Activated T-helper 1 cell treated with anti-CD3 and anti-CD28 coated beads, Interleukin-12 subunit alpha, Interleukin-12 subunit beta, Interleukin-2, Interleukin-4 antibody, amounts not matched to agents 30 ng/mL and 10 ng/mL and 1 ng/mL, durations not matched to agents 14 hours and 24 hours and 36 hours (primary cell): ENCODE data around the gene UHMK1. TPM values are rescaled to one million over a fixed set of nuclear protein-coding genes. Genes with fewer than 3 reads are reported as not detected.

Experiments
- DNase-seq: peaks from one replicate; pipeline ENCODE4 v3.0.0; 2021; ENCODE audit warnings: low spot score
- H3K27ac Mint-ChIP-seq: one replicate; pipeline ENCODE4 v1.8.0; 2021; ENCODE audit warnings: mild to moderate bottlenecking, mixed read lengths
- H3K27me3 Mint-ChIP-seq: one replicate; pipeline ENCODE4 v1.8.0; 2022; ENCODE audit warnings: mild to moderate bottlenecking, moderate library complexity, mixed read lengths; ENCODE audit not compliant: insufficient read depth
- H3K36me3 Mint-ChIP-seq: one replicate; pipeline ENCODE4 v1.8.0; 2021; ENCODE audit warnings: low read depth, mixed read lengths
- H3K4me1 Mint-ChIP-seq: one replicate; pipeline ENCODE4 v1.8.0; 2021; ENCODE audit warnings: low read depth, mixed read lengths
- H3K4me3 Mint-ChIP-seq: one replicate; pipeline ENCODE4 v1.8.0; 2021; ENCODE audit warnings: mild to moderate bottlenecking, moderate library complexity, mixed read lengths
- H3K9me3 Mint-ChIP-seq: one replicate; pipeline ENCODE4 v1.8.0; 2021; ENCODE audit warnings: mixed read lengths
- intact Hi-C: fragments of 100-400 bp; cut with micrococcal nuclease; formaldehyde crosslinking; loops from one replicate; pipeline ENCODE4 v1.15.1; 2024
- total RNA-seq: library from RNA; stranded (reverse); gene quantifications from 2 replicates; pipeline ENCODE4 v1.2.3, GENCODE V29; 2022

The UHMK1 gene
- total RNA-seq, 1 donor from 2014 or later: 59.6 TPM

DNA sequence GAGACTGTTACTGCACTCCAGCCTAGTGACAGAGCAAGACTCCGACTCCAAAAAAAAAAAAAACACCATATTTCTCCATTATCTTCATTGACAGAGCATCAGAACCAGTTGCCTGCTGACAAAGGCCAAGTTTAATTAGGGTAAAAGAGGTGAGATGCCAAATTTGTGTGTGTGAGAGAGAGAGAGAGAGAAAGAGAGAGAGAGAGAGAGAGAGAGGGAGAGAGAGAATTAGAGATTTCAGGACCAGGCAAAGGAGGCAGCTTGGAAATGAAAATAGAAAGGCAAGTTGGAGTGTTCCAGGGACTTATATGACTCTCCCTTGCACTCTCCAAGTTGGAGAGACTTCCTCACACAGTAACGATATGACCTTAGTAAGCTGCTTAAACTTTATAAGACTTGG lies 39.6 kb downstream of the UHMK1 start:
- H3K27me3 Mint-ChIP-seq: no peaks in the 10 kb centered on the region
- peaks cover 6% of the 10 kb centered on the region for H3K4me1 Mint-ChIP-seq
- no peak overlapping the region for H3K4me3 Mint-ChIP-seq
- H3K9me3 Mint-ChIP-seq: no peaks in the 10 kb centered on the region
- no peaks in the 10 kb centered on the region for H3K36me3 Mint-ChIP-seq
- H3K27ac Mint-ChIP-seq: no peak overlapping the region
- intact Hi-C loops: no loop called here
- DNase-seq: no peak

DNA sequence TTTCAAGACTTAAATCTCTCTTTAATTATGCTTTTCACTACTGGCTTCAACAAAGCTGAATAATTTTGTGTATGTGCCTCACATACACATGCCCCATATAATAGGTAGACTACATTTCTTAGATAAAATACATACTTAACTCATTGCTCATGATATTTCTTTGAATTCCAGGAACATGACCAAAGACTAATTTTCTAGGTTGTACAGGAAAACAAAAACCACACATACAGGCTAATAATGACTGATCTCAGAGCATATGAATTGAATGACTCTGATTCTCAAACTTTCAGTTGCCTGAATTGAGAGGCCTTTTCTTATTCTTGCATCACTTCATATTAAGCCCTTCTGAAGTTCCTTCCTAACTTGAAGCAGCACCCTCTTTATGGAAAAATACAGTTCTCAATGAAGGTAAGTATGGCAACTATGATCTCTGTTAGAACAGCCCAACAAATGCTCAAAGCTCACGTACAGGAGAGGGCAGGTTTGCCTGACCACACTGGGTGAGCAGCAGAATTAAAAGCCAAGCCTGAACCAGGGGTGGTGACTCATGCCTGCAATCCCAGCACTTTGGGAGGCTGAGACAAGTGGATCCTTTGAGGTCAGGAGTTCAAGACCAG lies 41.3 kb downstream of the UHMK1 start:
- H3K27ac Mint-ChIP-seq: no peak overlapping the region
- DNase-seq: no peak
- no peaks in the 10 kb centered on the region for H3K9me3 Mint-ChIP-seq
- H3K4me1 Mint-ChIP-seq: peaks cover 6% of the 10 kb centered on the region
- no peaks in the 10 kb centered on the region for H3K27me3 Mint-ChIP-seq
- intact Hi-C loops: no loop called here
- no peak overlapping the region for H3K4me3 Mint-ChIP-seq
- H3K36me3 Mint-ChIP-seq: no peaks in the 10 kb centered on the region

DNA sequence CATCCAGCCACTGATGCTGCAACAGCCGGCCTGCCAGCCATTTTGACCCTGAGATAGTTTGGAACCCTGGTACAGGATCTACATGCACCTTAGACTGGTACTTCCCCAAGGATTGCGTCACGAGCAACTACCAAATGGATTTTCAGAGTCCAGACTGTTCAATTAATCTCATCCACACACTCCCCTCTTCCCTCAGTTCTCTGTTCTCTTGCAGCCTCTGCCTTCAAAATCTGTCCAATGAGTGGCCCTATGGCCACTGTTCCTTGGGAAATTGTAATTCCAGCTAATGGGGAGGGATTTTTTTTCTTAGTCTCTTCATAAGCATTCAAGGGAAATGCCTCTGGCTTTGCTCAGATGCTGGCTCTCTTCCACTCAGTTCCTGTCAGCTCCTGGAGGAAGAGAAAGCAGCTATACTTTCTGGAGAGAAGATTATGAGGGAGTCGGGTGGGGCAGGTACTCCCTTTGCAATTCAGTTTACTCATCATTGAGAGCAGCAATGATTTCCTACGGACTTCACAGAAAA lies 44.1 kb downstream of the UHMK1 start:
- Mint-ChIP-seq H3K27me3 (no peaks in the 10 kb centered on the region), H3K9me3 (no peaks in the 10 kb centered on the region), H3K4me1 (peaks cover 6% of the 10 kb centered on the region), H3K36me3 (no peaks in the 10 kb centered on the region), H3K27ac (no peak overlapping the region), H3K4me3 (no peak overlapping the region)
- DNase-seq: no peak
- intact Hi-C loops: no loop called here

DNA sequence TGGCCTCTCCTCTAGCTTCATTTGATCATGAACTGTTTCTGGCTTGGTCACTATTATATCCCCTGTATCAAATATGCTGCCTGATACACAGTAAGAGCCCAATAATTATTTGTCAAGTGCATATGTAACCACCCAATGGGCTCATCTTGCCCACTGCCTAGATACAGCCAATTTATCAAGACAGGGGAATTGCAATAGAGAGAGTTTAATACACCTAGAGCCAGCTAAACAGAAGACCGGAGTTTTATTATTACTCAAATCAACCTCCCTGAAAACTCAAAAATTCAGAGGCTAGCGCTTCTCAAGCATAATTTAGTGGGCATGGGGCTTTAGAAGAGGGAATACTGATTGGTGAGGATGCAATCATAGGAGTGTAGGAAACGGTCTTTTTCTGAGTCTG lies 45.6 kb downstream of the UHMK1 start:
- intact Hi-C loops: no loop called here
- H3K4me1 Mint-ChIP-seq: peaks cover 6% of the 10 kb centered on the region
- H3K27me3 Mint-ChIP-seq: peaks cover 2% of the 10 kb centered on the region
- no peak overlapping the region for H3K27ac Mint-ChIP-seq
- no peaks in the 10 kb centered on the region for H3K9me3 Mint-ChIP-seq
- no peaks in the 10 kb centered on the region for H3K36me3 Mint-ChIP-seq
- no peak for DNase-seq
- no peak overlapping the region for H3K4me3 Mint-ChIP-seq

DNA sequence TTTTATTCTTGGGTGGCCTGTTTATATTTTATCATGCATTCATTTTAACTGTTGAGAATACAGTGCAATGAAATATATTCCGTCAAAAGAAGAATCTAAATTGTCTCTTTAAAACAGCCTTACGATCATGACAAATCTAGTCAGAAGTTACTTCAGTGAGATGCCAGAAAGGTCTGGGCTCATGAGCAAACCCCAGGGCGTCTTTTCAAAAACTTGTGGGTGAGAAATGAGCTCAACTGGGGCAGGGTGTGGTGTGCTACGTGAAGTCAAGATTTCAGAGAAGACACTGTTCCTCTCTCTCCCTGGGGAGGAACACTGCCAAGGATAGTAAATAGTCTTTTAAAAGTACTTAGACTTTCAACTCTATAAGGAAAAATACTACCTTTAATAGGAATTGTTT lies 50.6 kb downstream of the UHMK1 start:
- H3K4me3 Mint-ChIP-seq: no peak overlapping the region
- H3K4me1 Mint-ChIP-seq: no peaks in the 10 kb centered on the region
- no peak for DNase-seq
- no peaks in the 10 kb centered on the region for H3K36me3 Mint-ChIP-seq
- no peaks in the 10 kb centered on the region for H3K9me3 Mint-ChIP-seq
- H3K27me3 Mint-ChIP-seq: peaks cover 4% of the 10 kb centered on the region
- intact Hi-C loops: no loop called here
- no peak overlapping the region for H3K27ac Mint-ChIP-seq

DNA sequence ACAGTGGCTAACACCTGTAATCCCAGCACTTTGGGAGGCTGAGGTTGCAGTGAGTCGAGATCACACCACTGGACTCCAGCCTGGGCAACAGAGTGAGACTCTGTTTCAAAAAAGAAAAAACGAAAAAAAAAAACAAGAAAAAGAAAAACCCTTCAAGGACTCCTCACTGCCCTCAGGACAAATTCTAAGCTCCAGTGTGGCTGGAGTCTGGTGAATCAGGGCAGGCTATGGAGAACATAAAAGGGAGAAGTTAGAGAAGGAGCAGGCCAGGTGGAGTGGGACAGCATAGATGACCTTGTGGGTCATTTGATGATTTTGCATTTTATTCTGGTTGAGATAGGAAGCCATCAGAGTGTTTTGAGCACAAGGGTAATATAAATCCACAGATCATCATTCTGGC lies 51.4 kb downstream of the UHMK1 start:
- DNase-seq: no peak
- intact Hi-C loops: no loop called here
- H3K27me3 Mint-ChIP-seq: peaks cover 4% of the 10 kb centered on the region
- H3K4me3 Mint-ChIP-seq: no peak overlapping the region
- no peak overlapping the region for H3K27ac Mint-ChIP-seq
- H3K4me1 Mint-ChIP-seq: no peaks in the 10 kb centered on the region
- H3K36me3 Mint-ChIP-seq: no peaks in the 10 kb centered on the region
- no peaks in the 10 kb centered on the region for H3K9me3 Mint-ChIP-seq

DNA sequence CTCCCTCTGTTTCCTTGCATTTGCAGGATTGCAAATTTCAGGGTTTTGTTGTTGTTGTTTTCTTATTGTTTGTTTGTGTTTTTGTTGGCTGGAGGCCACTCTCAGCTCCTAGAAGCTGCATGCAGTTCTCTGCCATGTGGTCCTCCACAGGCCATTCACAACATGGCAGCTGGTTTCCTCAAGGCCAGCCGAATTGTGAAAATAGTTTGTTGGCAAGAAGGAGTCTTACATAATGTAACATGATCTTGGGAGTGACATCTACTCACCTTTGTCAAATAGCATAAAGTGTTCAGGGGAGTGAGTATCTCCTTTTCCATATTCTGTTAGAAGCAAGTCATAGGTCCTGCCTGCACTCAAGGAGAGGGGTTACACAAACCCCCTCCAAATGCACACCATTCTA lies 53.3 kb downstream of the UHMK1 start:
- Mint-ChIP-seq H3K4me1 (no peaks in the 10 kb centered on the region), H3K36me3 (no peaks in the 10 kb centered on the region), H3K27ac (no peak overlapping the region), H3K9me3 (no peaks in the 10 kb centered on the region), H3K27me3 (peaks cover 4% of the 10 kb centered on the region), H3K4me3 (no peak overlapping the region)
- intact Hi-C loops: no loop called here
- DNase-seq: no peak

DNA sequence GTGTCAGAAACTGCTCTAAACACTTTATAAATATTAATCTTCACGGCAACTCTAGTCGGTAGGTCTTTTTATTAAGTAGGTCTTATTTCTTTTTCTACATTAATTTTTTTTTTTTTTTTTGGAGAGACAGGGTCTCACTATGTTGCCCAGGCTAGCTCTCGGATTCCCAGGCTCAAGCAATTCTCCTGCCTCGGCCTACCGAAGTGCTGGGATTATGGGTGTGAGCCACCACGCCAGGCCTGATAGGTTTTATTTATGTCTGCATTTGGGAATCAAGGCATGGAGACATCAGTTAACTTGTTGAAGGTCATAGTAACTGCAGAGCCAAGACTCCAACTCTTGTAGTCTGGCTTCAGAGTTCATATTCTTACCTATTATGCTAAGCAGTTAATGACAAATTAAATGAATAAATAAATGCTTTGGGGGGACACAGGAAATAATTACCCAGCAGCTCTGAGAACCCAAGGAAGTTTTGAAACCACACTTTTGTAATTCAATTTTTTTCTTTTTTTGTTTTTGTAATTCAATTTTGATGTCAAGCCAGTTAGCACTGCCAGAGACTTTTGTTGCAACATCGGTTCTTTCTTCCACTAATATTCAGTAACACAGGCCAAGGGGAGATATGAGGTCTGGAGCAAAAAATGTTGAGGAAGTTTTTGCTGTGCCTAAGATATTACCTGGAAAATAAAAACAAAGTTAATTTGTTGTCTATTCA lies 54.5 kb downstream of the UHMK1 start:
- Mint-ChIP-seq H3K36me3 (no peaks in the 10 kb centered on the region), H3K27me3 (peaks cover 4% of the 10 kb centered on the region), H3K27ac (no peak overlapping the region), H3K4me3 (no peak overlapping the region), H3K4me1 (no peaks in the 10 kb centered on the region), H3K9me3 (no peaks in the 10 kb centered on the region)
- no peak for DNase-seq
- intact Hi-C loops: no loop called here

DNA sequence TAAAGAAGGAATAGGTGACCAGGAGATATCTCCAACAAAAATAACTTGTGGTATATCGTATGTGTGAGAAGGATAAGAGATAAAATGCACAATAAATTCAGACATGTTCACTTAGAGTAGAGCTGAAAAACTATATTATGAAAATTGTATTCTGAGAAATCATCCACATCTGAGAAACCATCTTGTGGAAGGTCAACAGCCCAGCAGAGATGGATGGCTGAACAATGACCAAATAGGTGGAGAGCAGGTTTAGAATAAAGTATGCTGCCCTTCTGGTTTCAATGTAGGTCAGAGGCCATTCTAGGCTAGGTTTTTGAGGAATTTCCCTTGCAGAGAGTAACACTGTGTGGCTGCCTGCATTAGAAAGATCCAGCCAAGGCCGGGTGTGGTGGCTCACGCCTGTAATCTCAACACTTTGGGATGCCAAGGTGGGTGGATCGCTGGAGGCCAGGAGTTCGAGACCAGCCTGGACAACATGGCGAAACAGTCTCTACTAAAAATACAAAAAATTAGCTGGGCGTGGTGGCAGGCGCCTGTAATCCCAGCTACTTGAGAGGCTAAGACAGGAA lies 55.1 kb downstream of the UHMK1 start:
- Mint-ChIP-seq H3K27me3 (peaks cover 4% of the 10 kb centered on the region), H3K36me3 (no peaks in the 10 kb centered on the region), H3K27ac (no peak overlapping the region), H3K9me3 (no peaks in the 10 kb centered on the region), H3K4me3 (no peak overlapping the region), H3K4me1 (no peaks in the 10 kb centered on the region)
- intact Hi-C loops: no loop called here
- DNase-seq: no peak

DNA sequence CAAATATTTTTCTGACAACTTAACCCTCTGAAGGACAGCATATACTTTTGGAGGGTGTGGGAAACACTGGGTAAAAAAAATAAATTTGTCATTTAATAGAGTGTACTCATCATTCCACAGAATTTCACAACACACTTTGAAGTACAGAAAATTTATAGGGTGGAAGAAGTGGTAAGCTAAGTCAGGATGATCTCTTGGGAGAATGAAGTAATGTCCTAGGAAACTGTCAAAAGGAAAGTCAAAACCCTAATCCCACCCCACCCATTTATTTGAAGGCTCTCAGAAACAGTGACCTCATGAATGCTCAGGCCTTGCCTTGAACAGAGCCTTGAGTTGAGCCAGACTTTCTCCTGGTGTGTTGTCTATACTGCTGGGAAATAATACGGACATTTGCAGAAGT lies 56.6 kb downstream of the UHMK1 start:
- H3K27ac Mint-ChIP-seq: no peak overlapping the region
- H3K4me1 Mint-ChIP-seq: no peaks in the 10 kb centered on the region
- H3K27me3 Mint-ChIP-seq: no peaks in the 10 kb centered on the region
- no peaks in the 10 kb centered on the region for H3K36me3 Mint-ChIP-seq
- H3K9me3 Mint-ChIP-seq: no peaks in the 10 kb centered on the region
- DNase-seq: no peak
- H3K4me3 Mint-ChIP-seq: no peak overlapping the region
- intact Hi-C loops: no loop called here

DNA sequence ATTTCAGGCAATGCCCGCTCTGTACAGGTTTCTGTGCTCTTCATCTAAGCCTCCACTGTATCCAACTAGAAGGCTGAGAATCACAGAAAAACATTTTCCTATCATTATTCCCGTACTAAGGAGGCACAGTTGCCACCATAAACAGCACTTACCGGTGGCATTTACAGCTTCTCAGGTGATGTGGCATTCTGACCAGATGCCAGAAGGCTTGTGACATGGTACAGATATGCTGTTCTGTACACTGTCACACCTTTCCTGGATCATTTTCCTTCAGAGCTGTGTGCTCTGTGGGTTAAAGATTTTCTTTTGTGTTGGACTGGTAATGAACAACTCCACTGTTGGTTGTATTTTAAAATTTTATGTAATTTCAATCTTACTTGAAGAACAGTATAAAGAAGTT lies 59.9 kb downstream of the UHMK1 start:
- intact Hi-C loops: no loop called here
- peaks cover 21% of the 10 kb centered on the region for H3K4me1 Mint-ChIP-seq
- no peak for DNase-seq

DNA sequence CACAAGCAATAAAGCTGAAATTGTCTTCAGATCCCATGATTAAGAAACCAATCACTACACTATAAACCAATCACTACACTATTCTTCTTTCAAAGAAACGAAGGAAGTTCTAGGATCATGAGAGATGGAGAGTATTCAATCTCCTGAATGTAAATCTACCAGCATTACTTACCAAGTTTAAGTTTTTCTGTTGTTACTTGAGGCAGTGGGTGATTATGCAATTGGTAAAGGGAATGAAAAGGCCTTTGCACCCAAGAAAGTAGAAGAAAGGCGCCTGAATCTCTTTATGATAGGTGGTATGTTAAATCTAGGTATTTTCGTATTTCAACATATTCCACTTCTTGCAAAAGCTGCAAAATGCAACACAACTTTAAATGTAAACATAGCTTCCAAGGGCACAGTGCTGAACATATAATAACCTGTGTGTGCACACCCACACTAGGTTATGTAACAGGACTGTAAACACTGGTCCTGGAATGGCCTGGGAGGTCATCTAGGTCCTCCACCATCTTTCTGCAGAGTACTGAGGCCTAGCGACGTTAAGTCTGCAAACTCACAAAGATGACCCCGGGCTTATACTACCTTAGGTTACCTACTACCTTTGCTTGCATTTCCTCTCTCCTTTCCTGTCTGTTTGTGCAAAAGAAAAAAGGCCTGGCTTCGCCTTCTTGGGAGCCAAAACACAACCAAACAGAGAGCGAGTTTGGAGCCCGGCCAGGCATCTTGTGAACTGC lies 62.9 kb downstream of the UHMK1 start:
- no peaks in the 10 kb centered on the region for H3K9me3 Mint-ChIP-seq
- no peak for DNase-seq
- H3K27me3 Mint-ChIP-seq: no peaks in the 10 kb centered on the region
- peaks cover 10% of the 10 kb centered on the region for H3K36me3 Mint-ChIP-seq
- peaks cover 45% of the 10 kb centered on the region for H3K4me1 Mint-ChIP-seq
- peak overlapping the region; percentile 93 for H3K27ac Mint-ChIP-seq
- intact Hi-C loops: loop anchor here (1.0 to 5.0 kb wide), 5 partner anchors 63 to 793 kb away; partner anchors contain the start of genes ATF6, NOS1AP, NUF2 and UHMK1
- H3K4me3 Mint-ChIP-seq: peak overlapping the region; percentile 87

More for the DNA sequence above, 59.9 kb downstream of the UHMK1 start:
- H3K27ac Mint-ChIP-seq: no peak overlapping the region
- no peak overlapping the region for H3K4me3 Mint-ChIP-seq
- H3K27me3 Mint-ChIP-seq: no peaks in the 10 kb centered on the region
- H3K36me3 Mint-ChIP-seq: peaks cover 5% of the 10 kb centered on the region
- no peaks in the 10 kb centered on the region for H3K9me3 Mint-ChIP-seq
